Ascending aorta (tissue), 2 donors: Measurements from ENCODE around the gene FRAS1. TPM values are rescaled to one million over a fixed set of nuclear protein-coding genes. Genes with fewer than 3 reads are reported as not detected.

Experiments used
- DNase-seq, 2 donors: peaks; one replicate each; pipeline ENCODE4 v3.0.0-alpha.2; 2019; ENCODE audit warnings: low spot score in 2 of 2
- H3K27ac ChIP-seq, 2 donors: fragments of 200-600 bp; sonication (generic); one replicate each; pipeline ENCODE4 v1.5.1; 2016 to 2017; ENCODE audit warnings: mild to moderate bottlenecking in 1 of 2
- H3K27me3 ChIP-seq: fragments of 200-600 bp; sonication (generic); one replicate; pipeline ENCODE4 v1.5.1; 2017
- H3K36me3 ChIP-seq, 2 donors: fragments of 200-600 bp; sonication (generic); one replicate each; pipeline ENCODE4 v1.5.1; 2016
- H3K4me1 ChIP-seq, 2 donors: fragments of 200-600 bp; sonication (generic); one replicate each; pipeline ENCODE4 v1.5.1; 2016 to 2017; ENCODE audit warnings: mild to moderate bottlenecking in 1 of 2
- H3K4me3 ChIP-seq, 2 donors: fragments of 200-600 bp; sonication (generic); one replicate each; pipeline ENCODE4 v1.5.1; 2016 to 2017; ENCODE audit warnings: mild to moderate bottlenecking in 1 of 2
- H3K9me3 ChIP-seq, 2 donors: fragments of 200-600 bp; sonication (generic); one replicate each; pipeline ENCODE4 v1.5.1; 2016
- intact Hi-C: fragments of 100-400 bp; cut with DNase I; formaldehyde crosslinking; loops from one replicate; pipeline ENCODE4 v1.15.1; 2023
- total RNA-seq: library from RNA; depleted of rRNA; stranded (reverse); fragments of >200 nt; gene quantifications from one replicate; pipeline ENCODE4 v1.1.0, GENCODE V29; 2016
- TF ChIP-seq, protein P1 (sequence below), 3 experiments: fragments of 200-600 bp in 2 of 3; fragments of 450-650 bp in 1 of 3; sonication (generic) in 2 of 3; IDR thresholded peaks; one replicate each; pipeline ENCODE4 v1.5.1; 2016 to 2019; ENCODE audit warnings: antibody characterized with exemption in 3 of 3, mild to moderate bottlenecking in 1 of 3, moderate library complexity in 1 of 3

Gene FRAS1
- total RNA-seq, 1 donor from 2014 or later, result 0.75 TPM

DNA sequence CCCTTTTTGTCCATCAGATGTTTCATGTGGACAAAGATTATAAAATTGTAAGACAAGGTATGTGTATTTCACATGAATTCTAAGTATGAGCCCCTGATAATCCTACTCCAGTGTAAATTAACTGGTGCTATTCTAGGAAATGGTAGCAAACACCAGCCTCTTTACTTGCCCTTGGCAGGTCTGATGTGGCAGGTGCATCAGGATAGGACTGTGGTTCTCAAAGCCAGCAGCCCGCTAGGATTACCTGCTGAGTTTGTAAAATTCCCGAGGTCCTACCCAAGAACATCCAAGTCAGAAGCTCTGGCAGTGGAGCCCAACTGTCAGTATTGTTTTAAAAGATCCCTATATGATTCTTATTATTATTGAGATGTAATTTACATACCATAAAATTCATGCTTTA is 320.4 kb downstream of the FRAS1 start:
- no peaks in the 10 kb centered on the region for H3K9me3 ChIP-seq
- no peaks in the 10 kb centered on the region for H3K4me1 ChIP-seq
- H3K36me3 ChIP-seq, result no peaks in the 10 kb centered on the region
- no peaks in the 10 kb centered on the region for H3K27me3 ChIP-seq
- H3K27ac ChIP-seq, result no peak overlapping the region
- intact Hi-C loops, result no loop called here
- no peak for DNase-seq
- TF ChIP-seq, protein P1, sequence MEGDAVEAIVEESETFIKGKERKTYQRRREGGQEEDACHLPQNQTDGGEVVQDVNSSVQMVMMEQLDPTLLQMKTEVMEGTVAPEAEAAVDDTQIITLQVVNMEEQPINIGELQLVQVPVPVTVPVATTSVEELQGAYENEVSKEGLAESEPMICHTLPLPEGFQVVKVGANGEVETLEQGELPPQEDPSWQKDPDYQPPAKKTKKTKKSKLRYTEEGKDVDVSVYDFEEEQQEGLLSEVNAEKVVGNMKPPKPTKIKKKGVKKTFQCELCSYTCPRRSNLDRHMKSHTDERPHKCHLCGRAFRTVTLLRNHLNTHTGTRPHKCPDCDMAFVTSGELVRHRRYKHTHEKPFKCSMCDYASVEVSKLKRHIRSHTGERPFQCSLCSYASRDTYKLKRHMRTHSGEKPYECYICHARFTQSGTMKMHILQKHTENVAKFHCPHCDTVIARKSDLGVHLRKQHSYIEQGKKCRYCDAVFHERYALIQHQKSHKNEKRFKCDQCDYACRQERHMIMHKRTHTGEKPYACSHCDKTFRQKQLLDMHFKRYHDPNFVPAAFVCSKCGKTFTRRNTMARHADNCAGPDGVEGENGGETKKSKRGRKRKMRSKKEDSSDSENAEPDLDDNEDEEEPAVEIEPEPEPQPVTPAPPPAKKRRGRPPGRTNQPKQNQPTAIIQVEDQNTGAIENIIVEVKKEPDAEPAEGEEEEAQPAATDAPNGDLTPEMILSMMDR (IDR thresholded peaks at IDR 0.05), result no peak
- H3K4me3 ChIP-seq, result no peak overlapping the region

GRCh38 chr4:78379040-78379439 is 321.9 kb downstream of the FRAS1 start:
- no peaks in the 10 kb centered on the region for H3K4me1 ChIP-seq
- no peaks in the 10 kb centered on the region for H3K36me3 ChIP-seq
- intact Hi-C loops, result no loop called here
- H3K27ac ChIP-seq, result no peak overlapping the region
- no peak overlapping the region for H3K4me3 ChIP-seq
- H3K27me3 ChIP-seq, result no peaks in the 10 kb centered on the region
- TF ChIP-seq, protein P1 (IDR thresholded peaks at IDR 0.05), result no peak
- no peak for DNase-seq
- H3K9me3 ChIP-seq, result no peaks in the 10 kb centered on the region

GRCh38 chr4:78379991-78380729 is 323.0 kb downstream of the FRAS1 start:
- H3K27ac ChIP-seq, result no peak overlapping the region
- no peaks in the 10 kb centered on the region for H3K4me1 ChIP-seq
- no peaks in the 10 kb centered on the region for H3K27me3 ChIP-seq
- no peaks in the 10 kb centered on the region for H3K9me3 ChIP-seq
- intact Hi-C loops, result no loop called here
- no peaks in the 10 kb centered on the region for H3K36me3 ChIP-seq
- no peak overlapping the region for H3K4me3 ChIP-seq
- no peak for DNase-seq
- TF ChIP-seq, protein P1 (IDR thresholded peaks at IDR 0.05), result no peak

GRCh38 chr4:78386679-78387078 is 329.6 kb downstream of the FRAS1 start:
- TF ChIP-seq, protein P1 (IDR thresholded peaks at IDR 0.05), result no peak
- no peak for DNase-seq
- Histone ChIP-seq H3K27me3 (no peaks in the 10 kb centered on the region), H3K9me3 (no peaks in the 10 kb centered on the region), H3K4me1 (no peaks in the 10 kb centered on the region), H3K36me3 (no peaks in the 10 kb centered on the region), H3K4me3 (no peak overlapping the region), H3K27ac (no peak overlapping the region)
- intact Hi-C loops, result no loop called here

DNA sequence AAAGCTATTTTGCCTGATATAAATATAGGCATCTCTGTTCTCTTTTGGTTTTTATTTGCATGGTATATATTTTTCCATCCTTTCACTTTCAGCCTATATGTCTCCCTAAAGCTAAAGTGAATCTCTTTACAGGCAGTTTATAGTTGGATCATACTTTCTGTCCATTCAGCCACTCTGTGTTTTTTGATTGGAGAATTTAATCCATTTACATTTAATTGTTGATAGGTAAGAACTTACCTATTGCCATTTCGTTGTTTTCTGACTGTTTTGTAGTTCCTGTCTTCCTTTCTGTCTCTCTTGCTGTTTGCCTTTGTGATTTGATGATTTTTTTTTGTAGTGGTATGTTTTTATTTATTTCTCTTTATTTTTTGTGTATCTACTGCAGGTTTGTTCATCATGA is 338.5 kb downstream of the FRAS1 start:
- peaks cover 0 to 13% of the 10 kb centered on the region in 2 donors for H3K9me3 ChIP-seq
- no peak for DNase-seq
- intact Hi-C loops, result no loop called here
- H3K4me3 ChIP-seq, result no peak overlapping the region
- no peaks in the 10 kb centered on the region for H3K36me3 ChIP-seq
- no peaks in the 10 kb centered on the region for H3K27me3 ChIP-seq
- H3K4me1 ChIP-seq, result no peaks in the 10 kb centered on the region
- TF ChIP-seq, protein P1 (IDR thresholded peaks at IDR 0.05), result no peak
- H3K27ac ChIP-seq, result no peak overlapping the region
